Cardiac septum (tissue), 1 donor: ENCODE data around the gene VMP1. TPM values are rescaled to one million over a fixed set of nuclear protein-coding genes. Genes with fewer than 3 reads are reported as not detected.

Experiments used
- DNase-seq: peaks from one replicate; pipeline ENCODE4 v3.0.0-alpha.2; 2020; ENCODE audit warnings: low spot score
- intact Hi-C: fragments of 100-400 bp; cut with DNase I; formaldehyde crosslinking; loops from one replicate; pipeline ENCODE4 v1.14.0; 2022
- total RNA-seq: library from RNA; stranded (reverse); fragmentation: NEBNext Ultra II Directional; extraction: Animal tissue kit (Norgen Biotek cat#: 25700); gene quantifications from one replicate; pipeline ENCODE4 v1.2.1, GENCODE V29; 2021
- donor health status: DM: no; HTN: no; CAD: no.

VMP1 gene
- total RNA-seq, 1 donor from 2014 or later: 82.8 TPM

- intact Hi-C loops: loop anchor here (10.0 kb wide), 1 partner anchor 1185 kb away; the partner anchor contains the start of gene MTMR4
- DNase-seq: no peak
These were observed 7.7 kb upstream of the VMP1 start for GRCh38 chr17:59699786-59700185.

GRCh38 chr17:59702304-59702703 is 5.2 kb upstream of the VMP1 start:
- intact Hi-C loops: loop anchor here (10.0 kb wide), 1 partner anchor 1188 kb away; the partner anchor contains the start of gene MTMR4
- no peak for DNase-seq

- DNase-seq: no peak
- intact Hi-C loops: loop anchor here (2.0 to 10.0 kb wide), 2 partner anchors 89 to 1193 kb away; partner anchors contain the start of genes CLTC and MTMR4
These were observed 547 bp downstream of the VMP1 start for GRCh38 chr17:59707971-59708430.

GRCh38 chr17:59711936-59712335 is 4.5 kb downstream of the VMP1 start:
- intact Hi-C loops: no loop called here
- no peak for DNase-seq

GRCh38 chr17:59712862-59713261 is 5.4 kb downstream of the VMP1 start:
- intact Hi-C loops: no loop called here
- no peak for DNase-seq

GRCh38 chr17:59714255-59714654 is 6.8 kb downstream of the VMP1 start:
- intact Hi-C loops: no loop called here
- no peak for DNase-seq

- intact Hi-C loops: no loop called here
- DNase-seq: no peak
These were observed 9.0 kb downstream of the VMP1 start for GRCh38 chr17:59716427-59716826.

- intact Hi-C loops: no loop called here
- no peak for DNase-seq
These were observed 12.1 kb downstream of the VMP1 start for GRCh38 chr17:59719526-59719925.

GRCh38 chr17:59722623-59723022 is 15.2 kb downstream of the VMP1 start:
- DNase-seq: no peak
- intact Hi-C loops: no loop called here

DNA sequence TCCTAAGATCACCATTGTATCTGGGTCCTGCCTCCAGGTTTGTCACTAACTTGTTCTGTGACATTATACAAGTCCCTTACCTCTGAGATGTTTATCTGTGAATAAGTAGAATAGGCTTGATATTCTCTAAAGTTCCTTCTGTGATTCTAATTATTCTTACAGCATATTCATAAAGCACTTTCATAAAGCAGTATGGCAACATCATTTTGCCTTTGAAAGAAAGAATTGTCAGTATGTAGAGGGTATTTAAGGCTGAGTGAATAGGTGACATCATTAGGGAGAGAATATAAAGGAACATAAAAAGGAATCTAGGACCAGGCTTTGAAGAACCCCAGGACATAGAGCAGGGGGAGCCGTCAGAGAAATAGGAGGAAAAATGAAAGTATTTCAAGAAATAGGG is 15.6 kb downstream of the VMP1 start:
- intact Hi-C loops: no loop called here
- DNase-seq: no peak

GRCh38 chr17:59723607-59724006 is 16.2 kb downstream of the VMP1 start:
- intact Hi-C loops: no loop called here
- no peak for DNase-seq

DNA sequence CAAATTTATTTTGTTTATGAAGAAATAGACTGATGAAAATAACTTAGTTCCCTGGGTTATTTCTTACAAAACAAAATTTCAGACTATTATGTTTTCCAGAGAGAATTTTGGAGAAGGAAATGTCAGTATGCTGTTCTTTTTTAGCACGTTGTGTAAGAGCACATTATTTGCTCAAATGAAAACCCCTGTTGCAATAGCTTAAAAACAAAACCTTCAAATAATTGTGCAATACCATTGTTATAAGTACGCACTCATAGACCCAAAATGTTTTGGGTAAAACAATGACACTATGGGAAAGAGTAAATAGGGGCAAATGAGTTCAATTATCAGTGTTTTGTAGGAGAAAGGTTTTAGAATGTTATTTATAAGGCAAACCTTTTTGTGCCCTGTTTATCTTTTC is 18.2 kb downstream of the VMP1 start:
- DNase-seq: no peak
- intact Hi-C loops: no loop called here

- intact Hi-C loops: no loop called here
- DNase-seq: no peak
These were observed 20.5 kb downstream of the VMP1 start for GRCh38 chr17:59727817-59728533.

DNA sequence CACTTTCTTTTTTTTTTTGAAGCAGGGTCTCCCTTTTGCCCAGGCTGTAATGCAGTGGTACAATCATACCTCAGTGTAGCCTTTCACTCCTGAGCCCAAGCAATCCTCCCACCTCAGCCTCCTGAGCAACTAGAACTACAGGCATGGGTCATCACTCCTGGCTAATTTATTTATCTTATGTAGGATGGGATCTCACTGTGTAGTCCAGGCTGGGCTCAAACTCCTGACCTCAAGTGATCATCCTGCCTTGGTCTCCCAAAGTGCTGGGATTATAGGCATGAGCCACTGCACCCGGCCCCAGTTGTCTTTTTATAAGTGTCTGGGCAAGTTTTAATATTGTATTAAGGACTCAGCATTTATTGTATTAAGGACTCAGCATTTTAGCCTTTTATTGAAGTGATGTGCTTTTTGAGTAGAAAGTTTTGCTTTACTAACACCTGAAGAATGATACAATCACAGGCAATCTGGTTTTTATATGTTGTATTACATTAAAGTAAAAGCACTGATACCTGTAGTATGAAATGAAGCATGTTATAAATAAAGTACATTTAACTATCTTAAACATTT is 22.9 kb downstream of the VMP1 start:
- DNase-seq: no peak
- intact Hi-C loops: no loop called here

GRCh38 chr17:59733697-59734096 is 26.2 kb downstream of the VMP1 start:
- intact Hi-C loops: no loop called here
- DNase-seq: no peak

DNA sequence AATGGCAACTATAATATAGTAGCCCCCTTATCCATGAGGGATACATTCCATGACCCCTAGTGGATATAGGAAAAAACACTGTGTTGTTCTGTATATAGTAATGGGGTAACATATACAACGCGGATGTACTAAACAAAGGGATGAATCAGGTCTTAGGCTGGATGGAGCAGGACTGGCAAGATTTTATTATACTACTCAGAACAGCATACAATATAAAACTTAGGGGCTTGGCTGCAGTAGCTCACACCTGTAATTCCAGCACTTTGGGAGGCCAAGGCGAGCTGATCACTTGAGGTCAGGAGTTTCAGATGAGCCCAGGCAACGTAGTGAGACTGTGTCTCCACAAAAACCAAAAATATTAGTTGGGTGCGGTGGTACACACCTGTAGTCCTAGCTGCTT is 26.8 kb downstream of the VMP1 start:
- intact Hi-C loops: no loop called here
- no peak for DNase-seq

DNA sequence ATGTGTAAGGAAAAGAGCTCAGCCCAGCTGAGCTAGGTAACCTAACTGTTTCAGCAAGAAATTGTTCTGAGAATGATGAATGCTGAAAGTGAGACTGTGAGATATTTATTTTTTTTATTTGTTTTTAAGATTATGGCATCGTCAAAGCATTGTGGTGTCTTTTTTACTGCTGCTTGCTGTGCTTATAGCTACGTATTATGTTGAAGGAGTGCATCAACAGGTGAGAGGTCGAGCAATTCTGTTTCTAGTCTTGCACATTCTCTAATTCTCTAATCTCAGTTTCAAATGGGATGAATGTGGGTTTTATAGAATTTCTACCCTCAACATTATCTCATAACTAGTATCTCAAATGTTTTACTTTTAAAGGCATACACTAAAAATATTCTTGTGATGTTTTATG is 29.9 kb downstream of the VMP1 start:
- DNase-seq: no peak
- intact Hi-C loops: no loop called here

DNA sequence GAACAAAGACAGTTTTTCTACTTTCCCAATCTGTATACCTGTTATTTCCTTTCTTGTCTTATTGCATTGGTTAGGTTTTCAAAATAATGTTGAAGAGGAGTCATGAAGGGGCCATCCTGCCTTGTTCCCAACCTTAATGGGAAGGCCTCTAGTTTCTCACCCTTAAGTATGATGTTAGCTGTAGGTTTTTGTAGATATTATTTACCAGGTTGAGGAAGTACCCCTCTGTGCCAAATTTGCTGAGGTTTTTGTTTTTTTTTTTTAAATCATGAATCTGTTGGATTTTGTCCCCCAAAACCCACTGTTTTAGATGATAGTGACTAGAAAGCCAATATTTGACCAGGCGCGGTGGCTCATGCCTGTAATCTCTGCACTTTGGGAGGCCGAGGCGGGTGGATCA is 36.4 kb downstream of the VMP1 start:
- no peak for DNase-seq
- intact Hi-C loops: no loop called here

DNA sequence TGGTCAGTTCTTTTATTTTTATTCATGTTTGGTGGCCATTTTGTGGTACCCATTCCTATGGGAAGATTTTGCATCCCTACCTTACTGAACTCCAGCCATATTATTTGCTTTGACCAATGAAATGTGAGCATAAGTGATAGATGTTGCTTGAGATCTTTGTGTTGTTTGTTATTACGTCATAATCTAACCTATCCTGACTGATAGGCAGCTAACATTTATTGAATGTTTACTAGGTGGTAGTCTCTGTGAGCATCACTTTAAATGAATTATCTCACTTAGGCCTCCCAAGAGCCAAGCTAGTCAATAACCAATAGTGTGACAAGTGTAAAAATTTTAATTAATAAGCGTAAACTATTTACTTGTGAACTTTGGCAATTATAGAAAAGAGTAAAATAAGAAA is 37.6 kb downstream of the VMP1 start:
- no peak for DNase-seq
- intact Hi-C loops: no loop called here

DNA sequence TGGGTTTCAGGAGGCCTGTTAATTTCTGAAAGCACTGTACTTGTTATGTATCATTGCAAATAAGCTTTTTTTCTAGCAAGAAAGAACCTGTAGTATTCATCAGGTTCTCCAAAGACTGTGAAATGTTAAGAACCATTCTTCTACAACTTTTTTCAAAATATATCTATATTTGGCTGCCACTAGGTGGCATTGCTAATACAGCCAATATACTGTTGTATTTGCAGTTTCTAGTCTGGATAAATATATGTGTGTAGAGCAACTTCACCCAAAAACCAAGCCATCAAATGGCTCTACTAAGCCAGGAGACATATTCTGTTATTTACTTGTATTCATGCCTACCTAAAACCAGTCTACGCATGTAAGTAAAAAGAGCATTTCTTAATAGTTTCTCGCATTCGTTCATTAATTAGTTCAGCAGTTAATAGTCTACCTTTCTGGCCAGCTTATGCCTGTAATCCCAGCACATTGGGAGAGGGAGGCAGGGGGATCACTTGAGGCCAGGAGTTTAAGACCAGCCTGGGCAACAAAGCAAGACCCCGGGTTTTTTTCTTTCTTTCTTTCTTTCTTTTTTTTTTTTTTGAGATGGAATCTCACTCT is 39.5 kb downstream of the VMP1 start:
- no peak for DNase-seq
- intact Hi-C loops: no loop called here

- no peak for DNase-seq
- intact Hi-C loops: no loop called here
These were observed 41.1 kb downstream of the VMP1 start for GRCh38 chr17:59748591-59748990.
